ENCODE data around the gene DCDC2. TPM values are rescaled to one million over a fixed set of nuclear protein-coding genes. Genes with fewer than 3 reads are reported as not detected.

The DCDC2 gene
- total RNA-seq, 2 experiments from 2014 or later = not detected

GRCh38 chr6:24140591-24140990 is 217.3 kb downstream of the DCDC2 start:
- Mint-ChIP-seq H3K36me3 (ENCODE audit: low read depth) (no peaks in the 10 kb centered on the region), H3K27ac (no peak overlapping the region), H3K27me3 (ENCODE audit: low read depth) (no peaks in the 10 kb centered on the region), H3K4me3 (no peak overlapping the region), H3K9me3 (no peaks in the 10 kb centered on the region), H3K4me1 (ENCODE audit: low read depth) (no peaks in the 10 kb centered on the region)
- intact Hi-C loops (cut with micrococcal nuclease) = no loop called here
- CTCF ChIA-PET = interaction anchor here (0.6 kb wide), 1 partner anchor 9 kb away, joined by 4 read pairs; no protein-coding TSS in a partner anchor
- no peak for DNase-seq

GRCh38 chr6:24139639-24140038 is 218.2 kb downstream of the DCDC2 start:
- Mint-ChIP-seq H3K4me3 (no peak overlapping the region), H3K27ac (no peak overlapping the region), H3K4me1 (ENCODE audit: low read depth) (no peaks in the 10 kb centered on the region), H3K9me3 (no peaks in the 10 kb centered on the region), H3K27me3 (ENCODE audit: low read depth) (no peaks in the 10 kb centered on the region), H3K36me3 (ENCODE audit: low read depth) (no peaks in the 10 kb centered on the region)
- intact Hi-C loops (cut with micrococcal nuclease) = no loop called here
- CTCF ChIA-PET = no interaction called here
- DNase-seq = no peak

- CTCF ChIA-PET = no interaction called here
- H3K4me1 Mint-ChIP-seq (ENCODE audit: low read depth) = no peaks in the 10 kb centered on the region
- peaks cover 2% of the 10 kb centered on the region for H3K27me3 Mint-ChIP-seq (ENCODE audit: low read depth)
- intact Hi-C loops (cut with micrococcal nuclease) = no loop called here
- DNase-seq = no peak
- H3K4me3 Mint-ChIP-seq = no peak overlapping the region
- H3K27ac Mint-ChIP-seq = no peak overlapping the region
- H3K36me3 Mint-ChIP-seq (ENCODE audit: low read depth) = no peaks in the 10 kb centered on the region
- H3K9me3 Mint-ChIP-seq = no peaks in the 10 kb centered on the region
Observed at GRCh38 chr6:24139080-24139479, 218.8 kb downstream of the DCDC2 start.

- no peaks in the 10 kb centered on the region for H3K4me1 Mint-ChIP-seq (ENCODE audit: low read depth)
- peaks cover 10% of the 10 kb centered on the region for H3K27me3 Mint-ChIP-seq (ENCODE audit: low read depth)
- DNase-seq = no peak
- CTCF ChIA-PET = no interaction called here
- H3K36me3 Mint-ChIP-seq (ENCODE audit: low read depth) = no peaks in the 10 kb centered on the region
- H3K9me3 Mint-ChIP-seq = no peaks in the 10 kb centered on the region
- no peak overlapping the region for H3K4me3 Mint-ChIP-seq
- intact Hi-C loops (cut with micrococcal nuclease) = no loop called here
- H3K27ac Mint-ChIP-seq = no peak overlapping the region
Observed at GRCh38 chr6:24131751-24132150, 226.1 kb downstream of the DCDC2 start.

- Mint-ChIP-seq H3K27ac (no peak overlapping the region), H3K4me1 (ENCODE audit: low read depth) (no peaks in the 10 kb centered on the region), H3K9me3 (no peaks in the 10 kb centered on the region), H3K36me3 (ENCODE audit: low read depth) (no peaks in the 10 kb centered on the region), H3K4me3 (no peak overlapping the region), H3K27me3 (ENCODE audit: low read depth) (peaks cover 24% of the 10 kb centered on the region)
- no peak for DNase-seq
- CTCF ChIA-PET = no interaction called here
- intact Hi-C loops (cut with micrococcal nuclease) = no loop called here
Observed at GRCh38 chr6:24127316-24127715, 230.5 kb downstream of the DCDC2 start.

GRCh38 chr6:24126586-24127192 is 231.2 kb downstream of the DCDC2 start:
- CTCF ChIA-PET = no interaction called here
- Mint-ChIP-seq H3K27me3 (ENCODE audit: low read depth) (peaks cover 24% of the 10 kb centered on the region), H3K27ac (no peak overlapping the region), H3K4me1 (ENCODE audit: low read depth) (no peaks in the 10 kb centered on the region), H3K9me3 (no peaks in the 10 kb centered on the region), H3K36me3 (ENCODE audit: low read depth) (no peaks in the 10 kb centered on the region), H3K4me3 (no peak overlapping the region)
- intact Hi-C loops (cut with micrococcal nuclease) = no loop called here
- DNase-seq = peak; percentile 41

- Mint-ChIP-seq H3K4me1 (ENCODE audit: low read depth) (no peaks in the 10 kb centered on the region), H3K9me3 (no peaks in the 10 kb centered on the region), H3K36me3 (ENCODE audit: low read depth) (no peaks in the 10 kb centered on the region), H3K4me3 (no peak within 1 kb of the TSS), H3K27ac (no peak within 1 kb of the TSS), H3K27me3 (ENCODE audit: low read depth) (peaks cover 22% of the 10 kb centered on the region)
- CTCF ChIA-PET = no interaction called here
- intact Hi-C loops (cut with micrococcal nuclease) = no loop called here
- no peak for DNase-seq
Observed at GRCh38 chr6:24125980-24126379, 231.9 kb downstream of the DCDC2 start, which contains the start of gene NRSN1. TSS of gene NRSN1 (plus strand) at chr6:24126215. CDS start at chr6:24134328, 8,113 bp downstream.

GRCh38 chr6:24122139-24122538 is 235.7 kb downstream of the DCDC2 start:
- Mint-ChIP-seq H3K9me3 (no peaks in the 10 kb centered on the region), H3K4me3 (no peak overlapping the region), H3K36me3 (ENCODE audit: low read depth) (no peaks in the 10 kb centered on the region), H3K27ac (no peak overlapping the region), H3K27me3 (ENCODE audit: low read depth) (peaks cover 19% of the 10 kb centered on the region), H3K4me1 (ENCODE audit: low read depth) (no peaks in the 10 kb centered on the region)
- CTCF ChIA-PET = no interaction called here
- intact Hi-C loops (cut with micrococcal nuclease) = no loop called here
- DNase-seq = no peak

Other genes with a start within 250 kb of the DCDC2 start
- gene NRSN1, start 231.8 kb downstream of the DCDC2 start, total RNA-seq = not detected
- gene MRS2, start 44.9 kb upstream of the DCDC2 start, total RNA-seq = 10 to 100 TPM; 18.9 to 19.8 TPM
- under 1 TPM; 0.52 to 0.74 TPM for gene GPLD1, start 131.5 kb upstream of the DCDC2 start, total RNA-seq
- 10 to 100 TPM; 15.8 to 16.8 TPM for gene ALDH5A1, start 136.9 kb upstream of the DCDC2 start, total RNA-seq